Measurements from ENCODE around the gene AP3M1.
"Not testable (repeated sequence)": the region's sequence is repeated elsewhere in the genome, so short reads cannot be mapped to it uniquely, and the experiment has no call there.

The AP3M1 gene

GRCh38 chr10:74150204-74150989 lies at the start of gene AP3M1:
Gene AP3M1 (minus strand): TSS chr10:74150828. CDS start chr10:74138379, 12,449 bp downstream.
- peak; percentile 81 to 83 for DNase-seq

GRCh38 chr10:74199315-74199714 lies 48.7 kb upstream of the AP3M1 start:
- no peak for DNase-seq

GRCh38 chr10:74194999-74195398 lies 44.4 kb upstream of the AP3M1 start:
- DNase-seq, result no peak

DNA sequence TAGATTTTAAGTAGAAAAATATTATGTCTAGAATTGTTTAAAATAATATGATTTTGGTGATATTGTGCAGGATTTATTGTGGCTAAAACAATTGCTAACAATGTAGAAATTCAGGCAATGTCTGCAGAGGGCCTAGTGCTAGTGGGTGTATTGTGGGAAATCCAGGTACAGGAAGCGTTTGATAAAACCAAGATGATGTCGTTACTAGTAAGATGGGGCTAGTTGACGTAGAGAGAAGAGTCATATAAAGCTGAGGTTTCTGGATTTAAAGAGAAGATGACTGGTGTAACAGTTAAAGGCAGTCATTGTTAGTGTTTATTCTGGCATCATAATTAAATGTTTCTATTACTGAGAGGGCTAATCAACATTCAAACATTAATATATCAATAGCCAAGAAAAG lies 43.9 kb upstream of the AP3M1 start:
- peak in 1 of 2 donors; percentile 7 for DNase-seq

DNA sequence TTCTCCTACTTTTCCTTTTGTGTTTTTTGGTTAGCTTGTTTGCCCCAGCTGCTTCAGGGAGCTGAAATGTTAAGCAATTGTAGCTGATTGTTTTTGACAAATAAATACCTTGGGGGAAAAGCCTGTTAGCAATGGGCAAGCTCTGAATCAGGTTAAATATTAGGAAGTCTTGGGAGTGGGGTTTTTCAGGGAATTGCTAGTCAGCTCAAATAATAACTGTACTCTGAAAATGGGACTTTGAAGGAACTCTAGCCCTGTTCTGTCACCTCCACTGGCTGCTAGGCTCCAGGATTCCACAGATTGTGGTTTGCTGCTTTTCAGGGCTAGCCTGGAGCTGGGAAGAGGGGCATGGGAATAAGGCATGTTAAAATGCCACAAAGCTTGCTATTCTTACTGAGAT lies 39.9 kb upstream of the AP3M1 start:
- DNase-seq, result no peak

DNA sequence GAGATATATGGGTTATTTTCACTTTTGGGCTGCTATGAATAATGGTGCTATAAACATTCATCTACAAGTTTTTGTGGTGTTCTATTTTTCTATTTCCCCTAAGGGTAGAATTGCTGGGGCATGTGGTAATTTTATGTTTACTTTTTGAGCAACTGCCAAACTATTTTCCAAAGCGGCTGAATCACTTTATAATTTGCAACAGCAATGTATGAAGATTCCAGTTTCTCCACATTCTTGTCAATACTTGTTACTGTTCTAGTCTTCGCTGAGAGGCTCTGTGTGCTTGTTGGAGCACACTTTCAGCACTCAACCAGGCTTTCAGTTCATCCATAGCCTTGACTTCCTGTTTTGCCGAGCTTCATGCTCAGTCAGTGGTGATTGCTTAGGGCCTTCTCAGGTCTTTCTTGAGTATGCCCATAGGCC lies 39.4 kb upstream of the AP3M1 start:
- peak in 1 of 2 donors; percentile 13 for DNase-seq

GRCh38 chr10:74188617-74189016 lies 38.0 kb upstream of the AP3M1 start:
- not testable (repeated sequence) for DNase-seq

GRCh38 chr10:74187237-74187636 lies 36.6 kb upstream of the AP3M1 start:
- DNase-seq, result no peak

DNA sequence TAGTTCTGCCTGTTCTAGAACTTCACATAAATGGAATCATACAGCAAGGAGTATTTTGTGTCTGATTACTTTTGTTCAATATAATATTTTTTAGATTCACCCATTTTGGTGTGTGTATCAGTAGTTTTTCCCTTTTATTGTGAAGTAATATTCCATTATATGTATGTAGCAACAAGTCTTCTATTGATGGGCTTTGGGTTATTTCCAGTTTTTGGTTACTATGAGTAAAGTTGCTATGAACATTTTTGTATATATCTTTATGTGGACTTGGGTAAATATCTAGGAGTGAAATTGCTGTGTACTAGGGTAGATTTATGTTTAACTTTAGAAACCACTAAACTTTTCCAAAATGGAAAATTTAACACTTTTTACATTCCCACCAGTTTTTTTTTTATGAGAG lies 36.0 kb upstream of the AP3M1 start:
- no peak for DNase-seq

DNA sequence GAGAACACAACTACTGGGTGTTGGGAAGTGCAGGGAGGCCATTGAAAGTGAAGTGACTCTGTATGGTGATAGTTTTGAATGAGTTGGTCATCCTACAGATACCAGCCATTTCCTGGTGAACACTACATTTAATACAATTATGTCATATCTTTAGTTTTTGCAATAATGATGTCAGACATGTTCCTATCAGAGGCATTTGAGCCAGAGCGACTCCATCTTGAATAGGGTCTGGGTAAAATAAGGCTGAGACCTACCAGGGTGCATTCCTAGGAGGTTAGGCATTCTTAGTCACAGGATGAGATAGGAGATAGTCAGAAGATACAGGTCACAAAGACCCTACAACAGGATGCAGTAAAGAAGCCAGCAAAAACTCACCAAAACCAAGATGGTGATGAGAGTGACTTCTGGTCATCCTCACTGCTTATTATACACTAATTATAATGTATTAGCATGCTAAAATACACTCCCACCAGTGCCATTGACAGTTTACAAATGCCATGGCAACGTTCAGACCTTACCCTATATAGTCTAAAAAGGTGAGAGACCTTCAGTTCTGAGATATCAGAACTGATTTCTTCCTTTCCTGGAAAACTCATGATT lies 28.6 kb upstream of the AP3M1 start:
- no peak for DNase-seq

- DNase-seq, result no peak
Observed at GRCh38 chr10:74178042-74178791, 27.6 kb upstream of the AP3M1 start.

DNA sequence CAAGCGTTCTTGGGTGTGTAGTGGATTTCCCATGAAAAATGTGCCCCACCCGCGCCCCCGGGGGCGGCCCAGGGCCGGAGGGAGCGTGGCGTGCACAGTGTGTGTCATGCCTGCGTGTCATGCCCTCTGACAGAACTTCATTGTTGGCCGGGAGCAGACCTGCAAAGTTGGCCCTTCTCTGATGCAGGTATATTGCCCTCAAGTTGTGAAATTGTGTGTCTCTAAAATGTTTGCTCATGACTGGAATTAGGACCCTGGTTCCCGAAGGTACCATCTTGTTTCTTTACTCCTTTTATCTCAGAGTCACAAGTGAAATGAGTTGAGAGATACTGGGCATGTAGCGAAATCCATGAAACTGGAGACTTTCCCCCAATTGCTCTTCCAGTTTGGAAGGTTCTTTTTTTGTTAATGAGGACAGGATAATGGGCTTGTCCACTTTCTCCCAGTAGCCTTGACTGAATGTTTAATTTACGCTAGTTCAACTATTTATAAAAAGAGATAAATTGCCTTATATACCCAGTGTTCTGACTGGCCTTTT lies 26.6 kb upstream of the AP3M1 start:
- peak; percentile 58 for DNase-seq

- DNase-seq, result peak; percentile 94 to 97
Observed at GRCh38 chr10:74176380-74177139, 25.9 kb upstream of the AP3M1 start.

DNA sequence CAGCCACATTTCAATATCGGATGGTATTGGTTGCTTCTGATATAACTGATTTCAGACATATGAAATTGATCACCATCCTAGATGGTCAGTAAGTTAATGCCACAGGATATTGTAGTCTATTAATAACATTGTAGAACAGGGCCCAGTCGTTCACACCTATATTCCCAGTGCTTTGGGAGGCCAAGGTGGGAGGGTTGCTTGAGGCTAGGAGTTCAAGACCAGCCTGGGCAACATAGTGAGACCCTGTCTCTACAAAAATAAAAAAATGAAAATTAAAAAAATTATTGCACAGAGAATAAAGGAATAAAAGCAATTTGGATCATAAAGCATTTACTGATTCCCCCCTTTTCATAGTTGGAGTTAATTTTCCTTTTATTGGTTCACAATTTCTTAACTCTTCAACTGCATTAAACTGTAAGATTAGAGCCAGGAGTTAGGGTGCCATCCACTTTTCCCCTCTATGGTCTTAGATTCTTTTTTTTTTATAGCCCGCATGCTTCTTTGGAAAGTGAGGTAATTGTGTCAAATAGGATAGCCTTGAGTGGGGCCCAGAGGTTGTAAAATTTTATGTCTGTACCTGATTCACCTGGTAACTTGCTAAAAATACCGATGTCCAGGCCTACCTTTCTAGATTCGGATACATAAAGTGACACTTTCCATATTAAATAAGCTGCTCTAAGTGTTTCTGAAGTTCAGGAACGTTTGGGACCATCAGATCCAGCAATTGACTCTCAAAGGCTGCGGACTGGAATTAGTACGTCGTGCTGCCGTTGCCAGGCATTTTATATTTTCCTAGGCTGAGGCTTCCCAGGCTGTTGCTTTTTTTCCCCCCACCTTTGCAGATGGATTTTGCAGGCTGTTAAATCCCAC lies 25.1 kb upstream of the AP3M1 start:
- no peak for DNase-seq

DNA sequence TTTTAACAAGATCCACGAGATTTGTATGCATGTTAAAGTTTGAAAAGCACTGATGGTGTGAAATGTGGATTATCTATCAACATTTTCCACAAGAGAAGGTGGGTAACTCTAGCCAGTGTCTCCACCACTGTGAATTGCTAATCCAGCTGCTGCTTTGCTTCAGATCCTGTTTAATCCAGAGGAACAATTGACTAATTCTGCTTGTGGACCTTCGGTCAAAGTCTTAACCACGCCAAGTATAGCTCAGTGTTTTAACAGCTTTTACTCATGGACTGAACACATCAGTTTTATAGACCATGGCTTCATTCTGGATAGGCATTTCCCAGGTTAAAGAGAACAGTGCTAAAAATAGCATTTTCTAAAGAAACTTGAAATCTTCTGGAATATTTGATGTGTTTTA lies 23.9 kb upstream of the AP3M1 start:
- DNase-seq, result no peak

DNA sequence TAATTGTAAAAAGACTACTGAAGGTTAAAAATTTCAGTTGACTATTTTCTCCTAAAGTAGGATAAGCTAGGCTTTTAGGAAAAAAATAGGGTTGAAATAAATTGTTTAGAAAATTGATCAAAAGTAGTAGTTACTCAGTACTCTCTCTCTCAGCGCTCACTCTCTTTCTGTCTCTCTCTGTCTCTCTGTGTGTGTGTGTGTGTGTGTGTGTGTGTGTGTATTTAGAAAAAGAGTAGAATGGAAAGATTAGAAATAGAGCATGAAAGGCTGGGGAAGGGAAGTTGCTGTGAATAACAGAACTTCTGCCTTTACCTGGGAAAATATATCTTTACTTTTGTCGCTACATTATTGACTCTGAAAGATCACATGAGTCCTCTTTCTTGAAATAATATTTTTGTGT lies 21.0 kb upstream of the AP3M1 start:
- DNase-seq, result no peak

DNA sequence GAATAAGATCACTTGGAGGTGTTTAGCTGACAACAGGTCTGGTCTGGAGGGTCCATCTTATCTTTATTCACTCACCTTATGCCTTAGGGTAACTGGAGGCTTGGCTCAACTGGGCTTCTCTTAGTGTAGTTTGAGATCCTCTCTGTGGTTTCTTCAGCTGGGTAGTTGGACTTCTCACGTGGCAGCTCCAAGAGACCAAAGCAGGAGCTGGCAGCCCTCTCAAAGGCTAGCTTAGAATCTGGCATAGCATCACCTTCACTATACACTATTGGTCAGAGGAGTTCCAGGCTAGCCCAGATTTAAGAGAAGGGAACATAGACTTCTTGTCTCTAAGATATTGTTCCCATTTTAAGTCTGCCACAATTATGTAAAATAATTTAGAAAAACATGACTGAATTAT lies 16.8 kb upstream of the AP3M1 start:
- DNase-seq, result no peak

DNA sequence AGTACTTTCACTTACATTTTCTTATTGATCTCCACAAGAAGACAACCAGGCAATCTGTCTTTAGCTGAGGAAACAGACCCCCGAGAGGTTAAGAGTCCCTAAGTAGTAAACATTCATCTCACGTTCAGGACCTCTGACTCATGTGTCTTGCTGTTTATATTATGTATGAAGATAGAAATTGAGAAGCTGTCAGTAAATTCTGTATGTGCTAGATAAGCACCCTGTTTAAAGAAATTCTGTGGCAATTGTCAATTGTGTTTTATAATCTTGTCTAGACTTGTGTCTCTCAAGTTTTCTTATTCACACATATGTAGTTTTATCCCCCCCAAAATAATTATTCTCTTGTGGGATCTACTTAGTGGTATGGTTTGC lies 14.9 kb upstream of the AP3M1 start:
- DNase-seq, result no peak

DNA sequence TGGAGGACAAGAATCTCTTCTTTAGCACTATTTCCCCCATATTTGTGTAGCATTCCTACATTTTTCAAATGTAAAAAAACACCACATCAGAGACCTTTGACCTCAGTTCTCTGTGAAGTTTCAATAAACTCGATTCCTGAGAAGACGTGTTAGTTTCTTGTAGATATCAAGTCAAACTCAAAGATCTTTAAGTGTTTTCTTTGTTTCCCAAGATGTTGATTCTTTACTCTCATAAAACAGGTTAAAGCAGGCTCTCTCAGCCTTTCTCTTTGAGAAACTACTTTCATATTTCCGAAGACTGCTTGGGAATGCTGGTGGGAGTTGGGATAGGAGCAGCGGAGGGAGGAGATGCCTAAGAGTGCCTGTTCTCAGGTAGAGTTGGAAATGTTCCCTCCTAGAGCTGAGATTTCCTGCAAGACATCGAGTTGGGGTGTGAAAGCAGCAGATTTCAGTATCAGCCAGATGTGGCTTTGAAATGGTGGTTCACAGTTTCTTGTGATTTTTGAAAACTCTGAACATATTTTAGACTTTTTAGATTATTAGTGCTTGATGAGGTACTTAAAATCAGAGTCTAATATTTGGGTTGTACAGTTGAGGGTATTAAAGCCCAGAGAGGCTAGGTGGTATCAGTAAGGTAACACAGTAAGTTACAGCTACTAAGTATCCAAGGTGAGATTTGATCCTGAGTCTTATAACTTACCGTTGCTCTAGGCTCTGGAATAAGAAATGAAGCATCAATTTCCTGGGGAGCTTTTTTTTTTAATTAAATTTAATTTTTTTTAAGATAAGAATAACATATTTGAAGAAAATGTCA lies 14.3 kb upstream of the AP3M1 start:
- no peak for DNase-seq

GRCh38 chr10:74163319-74164068 lies 12.9 kb upstream of the AP3M1 start:
- no peak for DNase-seq
